ENCODE data around the gene SLC17A5.
A peak's percentile ranks its signal among the peaks of the same experiment; 100 is the strongest.

SLC17A5 gene

DNA sequence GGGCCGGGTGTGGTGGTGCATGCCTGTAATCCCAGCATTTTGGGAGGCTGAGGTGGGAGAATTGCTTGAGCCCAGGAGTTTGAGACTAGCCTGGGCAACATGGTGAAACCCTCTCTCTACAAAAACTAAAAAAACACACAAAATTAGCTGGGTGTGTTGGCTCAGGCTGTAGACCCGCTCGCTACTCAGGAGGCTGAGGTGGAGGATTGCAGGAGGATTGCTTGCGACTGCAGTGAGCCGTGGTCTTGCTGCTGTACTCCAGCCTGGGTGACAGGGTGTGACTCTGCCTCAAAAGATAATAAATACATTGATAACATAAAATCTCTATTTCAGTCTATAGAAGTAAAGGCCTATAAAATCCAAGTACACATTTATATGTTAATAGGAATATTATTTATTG, 49.3 kb downstream of the SLC17A5 start:
- H3K27me3 ChIP-seq (replicated peaks; ENCODE audit: insufficient read depth, low read length), result no peaks in the 10 kb centered on the region
- no peaks in the 10 kb centered on the region for H4K20me1 ChIP-seq (ENCODE audit: insufficient read depth, low read length)
- H3K9ac ChIP-seq (ENCODE audit: low read length), result no peak overlapping the region
- no peaks in the 10 kb centered on the region for H3K36me3 ChIP-seq (replicated peaks; ENCODE audit: insufficient read depth, low read length)
- H3K79me2 ChIP-seq (ENCODE audit: low read length), result no peaks in the 10 kb centered on the region
- H3K27ac ChIP-seq (ENCODE audit: low read length), result no peak overlapping the region
- TF ChIP-seq, protein P1, sequence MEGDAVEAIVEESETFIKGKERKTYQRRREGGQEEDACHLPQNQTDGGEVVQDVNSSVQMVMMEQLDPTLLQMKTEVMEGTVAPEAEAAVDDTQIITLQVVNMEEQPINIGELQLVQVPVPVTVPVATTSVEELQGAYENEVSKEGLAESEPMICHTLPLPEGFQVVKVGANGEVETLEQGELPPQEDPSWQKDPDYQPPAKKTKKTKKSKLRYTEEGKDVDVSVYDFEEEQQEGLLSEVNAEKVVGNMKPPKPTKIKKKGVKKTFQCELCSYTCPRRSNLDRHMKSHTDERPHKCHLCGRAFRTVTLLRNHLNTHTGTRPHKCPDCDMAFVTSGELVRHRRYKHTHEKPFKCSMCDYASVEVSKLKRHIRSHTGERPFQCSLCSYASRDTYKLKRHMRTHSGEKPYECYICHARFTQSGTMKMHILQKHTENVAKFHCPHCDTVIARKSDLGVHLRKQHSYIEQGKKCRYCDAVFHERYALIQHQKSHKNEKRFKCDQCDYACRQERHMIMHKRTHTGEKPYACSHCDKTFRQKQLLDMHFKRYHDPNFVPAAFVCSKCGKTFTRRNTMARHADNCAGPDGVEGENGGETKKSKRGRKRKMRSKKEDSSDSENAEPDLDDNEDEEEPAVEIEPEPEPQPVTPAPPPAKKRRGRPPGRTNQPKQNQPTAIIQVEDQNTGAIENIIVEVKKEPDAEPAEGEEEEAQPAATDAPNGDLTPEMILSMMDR (IDR thresholded peaks at IDR 0.05; ENCODE audit: low read length), result no peak
- no peak for TF ChIP-seq EZH2phosphoT487 (IDR thresholded peaks at IDR 0.05; ENCODE audit: low read length)
- no peak overlapping the region for H3K4me3 ChIP-seq (ENCODE audit: low read length)
- no peaks in the 10 kb centered on the region for H3F3A ChIP-seq (ENCODE audit: insufficient read depth, low read length)
- H3K9me2 ChIP-seq (replicated peaks; ENCODE audit: insufficient read depth, low read length), result no peaks in the 10 kb centered on the region
- H3K9me3 ChIP-seq (replicated peaks; ENCODE audit: insufficient read depth, low read length), result no peaks in the 10 kb centered on the region
- H2AFZ ChIP-seq (ENCODE audit: low read length), result no peak overlapping the region
- no peaks in the 10 kb centered on the region for H3K4me1 ChIP-seq (ENCODE audit: low read length)
- H3K4me2 ChIP-seq (ENCODE audit: low read depth, low read length), result no peak overlapping the region
- no peak for DNase-seq

DNA sequence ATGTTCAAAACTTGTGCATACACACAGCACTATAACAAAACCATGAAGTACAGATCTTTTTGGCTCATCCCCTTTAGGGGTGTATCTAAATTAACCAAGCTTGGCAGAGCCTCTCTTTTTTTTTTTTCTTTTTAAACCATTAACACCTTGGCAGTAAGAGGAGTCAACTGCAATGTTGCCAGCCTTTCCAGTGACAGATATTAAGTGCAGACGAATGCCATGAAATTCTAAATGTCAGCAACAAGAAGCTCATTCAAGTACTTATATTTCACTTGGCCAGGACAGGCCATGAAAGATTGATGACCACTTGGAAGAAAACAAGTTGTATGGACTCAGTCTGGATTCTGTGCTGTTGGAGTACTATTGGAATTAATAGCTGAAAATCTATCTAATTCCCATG, 49.8 kb downstream of the SLC17A5 start:
- H3K36me3 ChIP-seq (replicated peaks; ENCODE audit: insufficient read depth, low read length), result no peaks in the 10 kb centered on the region
- H4K20me1 ChIP-seq (ENCODE audit: insufficient read depth, low read length), result no peaks in the 10 kb centered on the region
- H3K4me2 ChIP-seq (ENCODE audit: low read depth, low read length), result no peak overlapping the region
- no peak overlapping the region for H3K9ac ChIP-seq (ENCODE audit: low read length)
- H3K27me3 ChIP-seq (replicated peaks; ENCODE audit: insufficient read depth, low read length), result no peaks in the 10 kb centered on the region
- DNase-seq, result no peak
- TF ChIP-seq, protein P1 (IDR thresholded peaks at IDR 0.05; ENCODE audit: low read length), result no peak
- TF ChIP-seq EZH2 (optimal IDR thresholded peaks at IDR 0.05; ENCODE audit: low read depth, low read length) (no peak), EZH2phosphoT487 (IDR thresholded peaks at IDR 0.05; ENCODE audit: low read length) (no peak)
- no peak overlapping the region for H3K27ac ChIP-seq (ENCODE audit: low read length)
- no peak overlapping the region for H3K4me3 ChIP-seq (ENCODE audit: low read length)
- no peaks in the 10 kb centered on the region for H3K9me3 ChIP-seq (replicated peaks; ENCODE audit: insufficient read depth, low read length)
- no peaks in the 10 kb centered on the region for H3K79me2 ChIP-seq (ENCODE audit: low read length)
- H3K9me2 ChIP-seq (replicated peaks; ENCODE audit: insufficient read depth, low read length), result no peaks in the 10 kb centered on the region
- no peak overlapping the region for H2AFZ ChIP-seq (ENCODE audit: low read length)
- H3F3A ChIP-seq (ENCODE audit: insufficient read depth, low read length), result no peaks in the 10 kb centered on the region
- H3K4me1 ChIP-seq (ENCODE audit: low read length), result no peaks in the 10 kb centered on the region

DNA sequence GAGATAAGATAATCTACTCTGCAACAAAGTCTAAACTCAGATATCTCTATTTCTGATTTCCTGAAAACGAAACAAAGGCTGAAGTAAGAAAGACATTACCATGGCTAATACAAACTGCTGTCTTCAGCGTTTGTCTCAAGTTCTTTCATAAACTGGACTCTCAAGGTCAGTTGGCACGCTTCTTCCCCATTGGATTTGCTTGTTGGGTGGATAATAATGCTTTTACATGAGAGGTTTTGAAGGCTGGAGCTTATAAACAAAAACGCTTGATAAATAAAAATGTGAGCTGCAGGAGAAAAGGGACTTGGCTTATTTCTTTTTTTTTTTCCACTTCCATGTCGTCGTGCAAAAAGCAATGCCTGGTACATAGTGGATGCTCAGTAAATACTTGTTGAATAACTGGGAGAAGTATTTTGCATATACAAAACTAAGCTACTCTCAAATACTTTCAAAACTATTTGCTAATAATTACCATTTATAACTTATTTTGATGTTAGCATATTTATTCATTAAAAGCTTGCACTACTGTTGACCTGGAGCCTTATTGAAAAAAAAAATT, 67.3 kb downstream of the SLC17A5 start:
- Histone ChIP-seq H3K9ac (ENCODE audit: low read length) (no peak overlapping the region; the same call in 1 of the 2 replicates), H4K20me1 (ENCODE audit: insufficient read depth, low read length) (no peaks in the 10 kb centered on the region), H3K4me1 (ENCODE audit: low read length) (peaks cover 8% of the 10 kb centered on the region; the same call in 1 of the 2 replicates), H3K9me3 (replicated peaks; ENCODE audit: insufficient read depth, low read length) (no peaks in the 10 kb centered on the region), H3F3A (ENCODE audit: insufficient read depth, low read length) (peaks cover 11% of the 10 kb centered on the region), H3K27ac (ENCODE audit: low read length) (peak overlapping the region; percentile 33; the same call in 1 of the 2 replicates), H3K79me2 (ENCODE audit: low read length) (no peaks in the 10 kb centered on the region), H3K4me3 (ENCODE audit: low read length) (peak overlapping the region; percentile 36), H3K9me2 (replicated peaks; ENCODE audit: insufficient read depth, low read length) (no peaks in the 10 kb centered on the region), H3K27me3 (replicated peaks; ENCODE audit: insufficient read depth, low read length) (no peaks in the 10 kb centered on the region), H2AFZ (ENCODE audit: low read length) (peak overlapping the region; percentile 60), H3K36me3 (replicated peaks; ENCODE audit: insufficient read depth, low read length) (no peaks in the 10 kb centered on the region), H3K4me2 (ENCODE audit: low read depth, low read length) (peak overlapping the region; percentile 57)
- TF ChIP-seq EZH2phosphoT487 (IDR thresholded peaks at IDR 0.05; ENCODE audit: low read length), result no peak
- no peak for TF ChIP-seq EZH2 (optimal IDR thresholded peaks at IDR 0.05; ENCODE audit: low read depth, low read length)
- TF ChIP-seq, protein P1 (IDR thresholded peaks at IDR 0.05; ENCODE audit: low read length), result no peak
- no peak for DNase-seq

All from MM.1S (cell line).